Muscle layer of colon (tissue), 2 donors: ENCODE data around the gene AQP6.

ENCODE experiments used
- H3K27ac ChIP-seq: one replicate; pipeline ENCODE4 v1.7.0; 2013; ENCODE audit warnings: low read depth, mild to moderate bottlenecking, low read length, moderate library complexity
- H3K27me3 ChIP-seq, 2 donors: one replicate each; pipeline ENCODE4 v1.7.0; 2013; ENCODE audit warnings: low read length in 2 of 2, mild to moderate bottlenecking in 2 of 2; ENCODE audit not compliant: insufficient read depth in 2 of 2, control insufficient read depth in 1 of 2
- H3K36me3 ChIP-seq: one replicate; pipeline ENCODE4 v1.7.0; 2013; ENCODE audit warnings: mild to moderate bottlenecking, low read length; ENCODE audit not compliant: insufficient read depth
- H3K4me1 ChIP-seq: one replicate; pipeline ENCODE4 v1.7.0; 2013; ENCODE audit warnings: mild to moderate bottlenecking, low read length; ENCODE audit not compliant: insufficient read depth
- H3K4me3 ChIP-seq, 2 donors: one replicate each; pipeline ENCODE4 v1.7.0; 2013; ENCODE audit warnings: low read length in 2 of 2, low read depth in 1 of 2, mild to moderate bottlenecking in 1 of 2, moderate library complexity in 1 of 2
- H3K9ac ChIP-seq: one replicate; pipeline ENCODE4 v1.7.0; 2013; ENCODE audit warnings: low read length
- H3K9me3 ChIP-seq: one replicate; pipeline ENCODE4 v1.7.0; 2013; ENCODE audit warnings: mild to moderate bottlenecking, low read length
- donor health status: abdominal sarcoma.
- donor health status: Adenocarcinoma of cecum.

The AQP6 gene

DNA sequence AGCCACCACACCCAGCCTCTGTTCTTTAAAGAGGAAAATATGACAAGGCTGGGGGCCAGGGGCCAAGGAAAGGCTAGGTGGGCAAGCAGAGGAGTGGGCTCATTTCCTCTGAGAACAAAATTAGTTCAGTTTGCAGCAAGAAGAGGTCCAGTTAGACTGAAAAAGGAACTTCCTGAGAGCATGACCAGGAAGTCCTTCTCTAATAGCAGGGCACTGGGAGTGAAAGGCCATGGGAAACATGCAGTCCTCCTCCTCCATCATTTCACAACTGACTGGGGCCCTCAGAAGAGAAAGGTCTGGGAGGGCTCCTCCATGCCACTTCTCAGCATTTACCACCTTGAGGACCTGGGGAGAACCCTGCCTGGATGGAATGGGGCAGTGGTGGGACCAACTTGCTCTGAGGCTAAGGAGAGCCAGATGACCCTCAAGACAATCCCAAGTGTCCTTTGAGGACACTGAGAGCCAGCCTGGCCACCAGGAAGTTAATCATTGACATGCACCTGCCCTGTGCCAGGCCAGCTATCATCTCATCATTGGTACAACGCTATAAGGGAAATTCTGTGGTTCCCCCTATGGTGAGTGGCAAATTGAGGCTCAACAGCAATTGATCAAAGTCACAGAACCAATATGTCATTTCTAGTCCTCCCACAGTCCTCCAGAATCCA, 20.2 kb upstream of the AQP6 start:
- Histone ChIP-seq H3K4me3 (no peak overlapping the region), H3K9me3 (no peaks in the 10 kb centered on the region), H3K9ac (no peak overlapping the region), H3K27me3 (peaks cover 28 to 45% of the 10 kb centered on the region in 2 donors), H3K27ac (no peak overlapping the region), H3K4me1 (no peaks in the 10 kb centered on the region), H3K36me3 (no peaks in the 10 kb centered on the region)

DNA sequence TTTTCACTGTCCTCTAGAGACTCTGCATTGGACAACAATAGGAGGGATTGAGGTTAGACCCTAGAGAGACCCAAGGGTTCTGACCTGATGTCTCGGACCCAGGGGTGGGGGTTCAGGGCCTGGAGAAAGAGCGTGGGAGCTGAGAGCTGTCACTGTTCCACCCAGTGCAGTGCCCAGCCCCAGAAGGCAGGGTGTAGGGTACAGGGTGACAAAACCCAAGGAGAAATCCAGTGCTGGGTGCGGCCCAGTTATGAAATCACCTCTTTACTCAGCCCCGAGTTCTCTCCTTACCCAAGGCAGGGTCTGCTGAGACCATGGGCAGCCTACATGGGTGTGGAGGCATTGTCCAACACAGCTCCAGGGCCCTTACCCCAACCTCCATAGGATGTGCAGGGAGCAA, 19.6 kb upstream of the AQP6 start:
- no peak overlapping the region for H3K9ac ChIP-seq
- no peaks in the 10 kb centered on the region for H3K4me1 ChIP-seq
- no peaks in the 10 kb centered on the region for H3K9me3 ChIP-seq
- no peaks in the 10 kb centered on the region for H3K36me3 ChIP-seq
- H3K27ac ChIP-seq: no peak overlapping the region
- no peak overlapping the region for H3K4me3 ChIP-seq
- peaks cover 35 to 51% of the 10 kb centered on the region in 2 donors for H3K27me3 ChIP-seq

DNA sequence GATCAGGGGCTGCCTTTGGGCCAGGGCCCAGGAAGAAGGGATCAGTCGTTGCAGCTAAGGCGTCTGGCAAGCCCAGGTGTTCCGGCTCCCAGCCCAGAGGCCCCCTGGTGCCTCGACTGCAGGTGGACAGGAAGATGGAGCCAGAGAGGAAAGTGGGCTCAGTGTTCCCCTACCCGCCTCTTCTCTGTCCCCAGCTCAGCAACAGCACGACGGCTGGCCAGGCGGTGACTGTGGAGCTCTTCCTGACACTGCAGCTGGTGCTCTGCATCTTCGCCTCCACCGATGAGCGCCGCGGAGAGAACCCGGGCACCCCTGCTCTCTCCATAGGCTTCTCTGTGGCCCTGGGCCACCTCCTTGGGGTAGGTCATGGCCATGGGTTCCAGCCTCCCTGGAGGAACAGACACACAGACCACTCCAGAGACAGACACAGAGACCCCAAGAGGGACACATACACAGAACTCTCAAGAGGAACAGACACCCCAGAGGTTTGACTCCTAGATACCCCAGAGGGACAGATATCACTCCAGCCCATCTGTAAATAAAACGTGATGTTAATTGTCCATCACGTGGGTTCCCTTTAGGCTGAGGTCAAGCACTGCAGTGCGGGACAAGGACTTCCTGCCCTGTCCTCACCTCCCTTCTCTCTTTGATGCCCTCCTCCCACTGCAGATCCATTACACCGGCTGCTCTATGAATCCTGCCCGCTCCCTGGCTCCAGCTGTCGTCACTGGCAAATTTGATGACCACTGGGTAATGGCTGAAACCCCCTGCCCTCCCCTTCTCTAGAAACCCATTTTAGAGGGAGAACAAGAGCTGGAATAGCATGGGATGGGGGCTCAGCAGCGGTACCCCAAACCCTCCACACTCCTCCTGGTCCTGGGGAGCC, 18.5 kb upstream of the AQP6 start:
- Histone ChIP-seq H3K27ac (no peak overlapping the region), H3K9me3 (no peaks in the 10 kb centered on the region), H3K36me3 (no peaks in the 10 kb centered on the region), H3K4me1 (no peaks in the 10 kb centered on the region), H3K9ac (no peak overlapping the region), H3K27me3 (peaks cover 45 to 61% of the 10 kb centered on the region in 2 donors), H3K4me3 (no peak overlapping the region)

DNA sequence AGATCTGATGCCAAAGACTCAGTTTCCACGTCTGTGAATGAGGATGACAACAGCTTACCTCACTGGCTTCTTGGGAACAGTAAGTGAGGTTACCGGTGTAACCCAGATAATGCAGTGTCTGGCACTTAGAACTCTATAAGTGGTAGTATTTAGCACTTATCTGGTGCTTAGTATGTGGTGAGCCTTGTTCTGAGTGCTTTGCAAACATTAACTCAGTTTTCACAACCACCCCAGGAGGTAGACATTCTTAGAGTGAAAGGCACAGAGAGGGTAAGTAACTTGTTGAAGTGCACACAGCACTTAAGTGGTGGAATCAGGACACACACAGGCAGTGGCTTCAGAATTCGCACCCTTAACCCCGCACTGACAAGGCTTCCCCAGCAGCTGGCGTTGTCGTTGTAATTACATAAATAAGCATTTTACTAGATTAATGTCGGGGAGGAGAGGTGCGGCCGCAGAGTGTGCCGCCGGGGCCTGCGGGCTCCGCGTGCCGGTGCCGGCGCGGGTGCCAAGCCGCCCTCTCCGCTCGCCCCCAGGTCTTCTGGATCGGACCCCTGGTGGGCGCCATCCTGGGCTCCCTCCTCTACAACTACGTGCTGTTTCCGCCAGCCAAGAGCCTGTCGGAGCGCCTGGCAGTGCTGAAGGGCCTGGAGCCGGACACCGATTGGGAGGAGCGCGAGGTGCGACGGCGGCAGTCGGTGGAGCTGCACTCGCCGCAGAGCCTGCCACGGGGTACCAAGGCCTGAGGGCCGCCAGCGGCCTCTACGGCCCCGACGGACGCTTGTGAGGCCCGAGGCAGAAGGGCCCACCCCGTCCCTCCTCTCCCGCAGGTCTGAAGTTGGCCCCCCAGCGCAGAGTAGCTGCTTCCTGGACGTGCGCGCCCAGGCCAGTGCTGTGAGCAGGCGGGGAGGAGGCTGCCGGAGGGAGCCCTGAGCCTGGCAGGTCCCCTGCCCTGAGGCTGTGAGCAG, 17.6 kb upstream of the AQP6 start:
- no peak overlapping the region for H3K4me3 ChIP-seq
- H3K27ac ChIP-seq: no peak overlapping the region
- no peaks in the 10 kb centered on the region for H3K9me3 ChIP-seq
- H3K27me3 ChIP-seq: peaks cover 55 to 71% of the 10 kb centered on the region in 2 donors
- H3K36me3 ChIP-seq: no peaks in the 10 kb centered on the region
- H3K4me1 ChIP-seq: no peaks in the 10 kb centered on the region
- H3K9ac ChIP-seq: no peak overlapping the region

DNA sequence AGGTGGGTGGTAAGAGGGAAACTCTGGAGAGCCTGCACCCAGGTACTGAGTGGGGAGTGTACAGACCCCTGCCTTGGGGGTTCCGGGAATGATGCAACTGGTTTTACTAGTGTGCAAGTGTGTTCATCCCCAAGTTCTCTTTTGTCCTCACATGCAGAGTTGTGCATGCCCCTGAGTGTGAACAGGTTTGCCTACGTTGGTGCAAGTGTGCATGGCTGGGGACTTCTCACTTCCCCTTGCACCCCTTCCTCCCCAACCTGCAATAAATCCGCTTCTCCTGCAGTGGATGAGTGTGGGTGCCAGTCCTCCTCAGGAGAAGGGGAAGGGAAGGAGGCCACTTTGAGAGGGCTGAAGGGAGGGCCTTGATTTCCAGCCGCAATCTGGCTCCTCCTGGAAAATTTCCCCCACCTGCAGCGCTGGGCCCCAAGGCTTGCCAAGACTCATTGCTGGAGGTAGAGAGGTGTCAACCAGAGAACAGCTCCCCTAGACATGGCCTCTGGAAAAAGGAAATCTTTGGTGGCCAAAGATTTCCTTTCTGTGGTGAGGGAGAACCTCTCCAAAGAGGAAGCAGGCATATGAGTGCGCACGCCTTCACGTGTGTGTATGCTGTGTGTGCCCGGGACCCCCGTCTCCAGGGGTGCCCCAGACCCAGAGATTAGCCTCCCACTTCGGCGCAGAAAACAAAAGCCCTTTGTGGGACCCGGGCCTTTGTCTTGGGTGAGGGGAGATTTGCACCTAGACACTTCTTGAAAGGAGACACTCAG, 16.7 kb upstream of the AQP6 start:
- Histone ChIP-seq H3K9ac (no peak overlapping the region), H3K27ac (no peak overlapping the region), H3K4me1 (no peaks in the 10 kb centered on the region), H3K4me3 (no peak overlapping the region), H3K36me3 (no peaks in the 10 kb centered on the region), H3K9me3 (no peaks in the 10 kb centered on the region), H3K27me3 (peaks cover 64 to 80% of the 10 kb centered on the region in 2 donors)

DNA sequence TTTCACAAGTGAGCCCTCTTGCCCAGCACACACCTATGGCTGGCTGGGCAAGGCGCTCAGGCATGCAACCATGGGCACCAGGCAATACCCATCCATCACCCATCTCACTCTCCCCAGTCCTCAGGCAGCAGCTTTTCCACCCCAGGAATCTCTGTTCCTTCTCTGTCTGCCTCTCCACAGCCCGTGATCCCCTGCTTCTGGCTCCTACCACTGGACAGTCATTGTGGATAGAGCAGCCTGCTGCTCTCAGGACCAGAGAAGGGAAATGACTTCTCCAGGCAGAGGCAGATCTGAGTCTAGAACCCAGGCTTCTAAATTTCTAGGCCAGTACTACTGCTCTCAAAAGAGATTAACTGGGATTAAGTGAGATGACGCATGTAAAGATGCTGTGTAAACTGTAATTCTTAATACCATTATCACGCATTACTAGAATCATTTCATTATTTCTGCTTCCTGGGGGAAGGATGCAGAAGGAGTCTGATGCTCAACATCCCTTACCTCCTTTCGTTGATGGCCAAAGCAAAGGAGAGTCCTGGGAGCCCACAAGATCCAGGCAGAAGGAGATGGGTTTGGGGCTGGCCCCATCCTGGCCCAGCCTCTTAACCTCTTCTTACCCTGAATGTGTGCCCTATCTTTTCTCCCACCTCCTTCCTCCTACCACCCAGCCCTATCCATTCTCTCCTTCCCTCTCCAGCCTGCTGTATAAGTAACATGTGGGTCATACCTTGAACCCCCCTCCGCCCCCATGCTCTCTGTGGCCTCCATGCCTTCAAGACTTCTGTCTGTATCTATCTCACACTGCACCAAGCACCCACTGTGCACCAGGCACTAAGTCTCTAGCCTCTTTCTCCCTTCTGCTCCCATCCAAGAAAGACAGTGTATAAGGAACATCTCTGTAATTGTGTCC, 15.8 kb upstream of the AQP6 start:
- peaks cover 65 to 83% of the 10 kb centered on the region in 2 donors for H3K27me3 ChIP-seq
- no peaks in the 10 kb centered on the region for H3K4me1 ChIP-seq
- no peaks in the 10 kb centered on the region for H3K36me3 ChIP-seq
- H3K4me3 ChIP-seq: no peak overlapping the region
- H3K9me3 ChIP-seq: no peaks in the 10 kb centered on the region
- no peak overlapping the region for H3K9ac ChIP-seq
- no peak overlapping the region for H3K27ac ChIP-seq

DNA sequence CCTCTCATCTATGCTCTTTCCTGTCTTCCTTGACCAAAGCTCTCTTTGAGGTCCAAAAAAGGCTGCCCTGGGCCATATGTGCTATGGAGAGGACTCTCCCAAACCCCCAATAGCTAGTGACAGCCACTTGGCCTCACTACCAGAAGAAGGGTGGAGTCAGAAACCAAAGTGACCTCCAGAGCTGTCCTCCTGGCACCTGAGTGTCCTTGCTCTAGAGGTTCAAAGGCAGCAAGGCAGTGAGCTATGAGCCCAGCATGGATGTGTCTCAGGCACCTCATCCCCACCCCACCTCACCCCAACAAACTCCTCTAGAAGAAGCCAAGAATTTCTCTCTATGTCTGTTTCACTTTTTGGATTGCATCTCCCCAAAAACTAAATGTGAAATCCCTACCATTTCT, 15.2 kb upstream of the AQP6 start:
- Histone ChIP-seq H3K9ac (no peak overlapping the region), H3K4me1 (no peaks in the 10 kb centered on the region), H3K4me3 (no peak overlapping the region), H3K36me3 (no peaks in the 10 kb centered on the region), H3K9me3 (no peaks in the 10 kb centered on the region), H3K27ac (no peak overlapping the region), H3K27me3 (peaks cover 65 to 80% of the 10 kb centered on the region in 2 donors)

DNA sequence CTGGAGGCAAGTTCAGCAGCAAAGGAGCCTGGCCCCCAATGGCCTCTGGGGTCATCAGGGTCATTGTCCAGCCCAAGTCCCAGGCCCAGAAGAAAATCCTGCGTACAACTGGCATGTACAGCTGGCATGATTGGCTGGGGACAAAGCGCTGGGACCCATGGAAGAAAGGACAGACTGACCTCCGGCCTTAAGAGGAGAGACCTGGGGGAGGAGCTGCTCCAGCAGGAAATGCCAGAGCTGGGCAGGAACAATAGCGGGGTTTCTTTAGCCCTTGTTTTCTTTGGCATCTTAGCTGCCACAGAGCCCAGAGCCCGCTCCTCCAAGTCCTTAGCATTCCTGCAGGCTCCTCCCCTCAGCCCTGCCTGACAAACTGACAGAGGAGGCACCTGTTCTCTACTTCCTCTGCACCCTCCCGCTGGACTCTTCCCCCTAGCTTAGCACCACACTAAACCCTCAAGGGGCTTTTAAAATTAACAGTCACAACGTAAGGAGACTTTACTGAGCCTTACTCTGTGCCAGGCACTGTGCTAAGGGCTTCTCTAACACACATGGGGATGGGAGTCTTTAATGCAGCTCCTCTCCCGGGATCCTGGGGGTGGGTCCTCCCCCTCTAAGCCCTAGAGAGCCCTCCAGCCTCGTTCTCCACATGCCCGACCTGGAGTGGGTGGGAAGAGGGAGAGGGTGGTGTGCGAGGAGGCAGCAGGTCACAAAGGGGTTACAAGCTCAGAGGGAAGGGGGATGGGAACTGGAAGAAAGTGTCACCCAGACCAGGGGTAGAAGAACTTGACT, 12.9 kb upstream of the AQP6 start:
- H3K9me3 ChIP-seq: no peaks in the 10 kb centered on the region
- peaks cover 57 to 64% of the 10 kb centered on the region in 2 donors for H3K27me3 ChIP-seq
- H3K4me1 ChIP-seq: no peaks in the 10 kb centered on the region
- H3K36me3 ChIP-seq: no peaks in the 10 kb centered on the region
- no peak overlapping the region for H3K4me3 ChIP-seq
- no peak overlapping the region for H3K9ac ChIP-seq
- H3K27ac ChIP-seq: no peak overlapping the region

DNA sequence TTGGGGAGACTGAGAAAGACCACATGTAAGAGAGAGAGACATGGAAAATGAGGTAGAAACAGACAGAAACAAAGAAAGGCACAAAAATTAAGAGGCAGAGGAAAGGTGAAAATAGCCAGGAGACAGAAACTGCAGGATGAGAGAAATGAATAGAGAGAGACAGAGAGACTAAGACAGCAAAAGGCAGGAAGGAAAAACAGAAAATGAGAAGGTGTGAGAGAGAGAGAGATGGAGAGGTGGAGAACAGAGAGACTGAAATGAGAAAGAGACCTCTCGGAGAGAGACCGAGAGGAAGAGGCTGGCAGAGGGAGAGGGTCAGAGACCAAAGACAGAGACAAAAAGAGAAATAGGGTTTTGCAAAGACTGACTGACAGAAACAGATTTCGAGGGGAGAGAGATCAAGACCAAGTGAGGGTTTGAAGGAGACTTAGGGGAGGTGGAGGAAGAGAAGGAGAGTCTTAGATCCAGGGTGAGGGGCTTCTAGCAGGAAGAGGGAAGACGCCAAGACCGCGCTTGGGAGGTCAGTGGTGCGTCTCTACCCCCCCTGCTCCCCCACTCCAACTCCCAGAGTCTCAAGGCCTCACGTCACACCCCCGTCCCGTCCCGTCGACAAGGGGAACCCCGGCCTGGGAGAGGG, 12.2 kb upstream of the AQP6 start:
- H3K27me3 ChIP-seq: peaks cover 50 to 57% of the 10 kb centered on the region in 2 donors
- no peak overlapping the region for H3K4me3 ChIP-seq
- H3K27ac ChIP-seq: no peak overlapping the region
- H3K9ac ChIP-seq: no peak overlapping the region
- no peaks in the 10 kb centered on the region for H3K9me3 ChIP-seq
- H3K36me3 ChIP-seq: no peaks in the 10 kb centered on the region
- H3K4me1 ChIP-seq: no peaks in the 10 kb centered on the region
